Central memory CD4-positive, alpha-beta T cell (primary cell): ENCODE results near the gene CLDN2.
"Not testable (repeated sequence)": the region's sequence is repeated elsewhere in the genome, so short reads cannot be mapped to it uniquely, and the experiment has no call there.

Experiments used
- DNase-seq: peaks from one replicate; pipeline ENCODE4 v3.0.0; 2022
- total RNA-seq, 3 experiments: gene quantifications; one replicate each; lab custom pipeline; 2026; lab: John Stamatoyannopoulos, UW

The CLDN2 gene
- 0 reads per million in 3 experiments for total RNA-seq

- no peak for DNase-seq
Observed at GRCh38 chrX:106919932-106920452, at the start of gene CLDN2. Gene CLDN2, plus strand, starts transcription at chrX:106920402. Its CDS starts 7,827 bp downstream, at chrX:106928229.

GRCh38 chrX:106872796-106873195, 47.4 kb upstream of the CLDN2 start:
- DNase-seq = not testable (repeated sequence)

DNA sequence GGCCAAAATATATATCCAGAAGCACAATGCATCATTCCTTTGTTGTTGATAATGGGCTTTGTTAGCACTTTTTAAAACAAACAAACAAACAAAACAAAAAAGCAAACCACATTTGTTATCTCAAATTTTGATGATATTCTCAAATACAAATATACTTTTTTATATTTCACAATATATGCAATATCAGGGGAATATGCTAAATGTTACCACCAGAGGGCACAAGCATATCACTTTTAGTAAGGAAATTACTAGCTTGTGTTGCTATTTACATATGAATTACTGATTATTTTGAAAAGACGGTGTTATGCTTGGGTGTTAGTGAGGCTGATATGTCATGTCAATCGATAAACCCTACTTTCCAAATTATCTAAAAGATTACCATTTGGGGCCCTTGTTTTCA, 46.1 kb upstream of the CLDN2 start:
- peak; percentile 17 for DNase-seq

- no peak for DNase-seq
Observed at GRCh38 chrX:106875151-106875550, 45.1 kb upstream of the CLDN2 start.

- DNase-seq = no peak
Observed at GRCh38 chrX:106889468-106889867, 30.7 kb upstream of the CLDN2 start.

DNA sequence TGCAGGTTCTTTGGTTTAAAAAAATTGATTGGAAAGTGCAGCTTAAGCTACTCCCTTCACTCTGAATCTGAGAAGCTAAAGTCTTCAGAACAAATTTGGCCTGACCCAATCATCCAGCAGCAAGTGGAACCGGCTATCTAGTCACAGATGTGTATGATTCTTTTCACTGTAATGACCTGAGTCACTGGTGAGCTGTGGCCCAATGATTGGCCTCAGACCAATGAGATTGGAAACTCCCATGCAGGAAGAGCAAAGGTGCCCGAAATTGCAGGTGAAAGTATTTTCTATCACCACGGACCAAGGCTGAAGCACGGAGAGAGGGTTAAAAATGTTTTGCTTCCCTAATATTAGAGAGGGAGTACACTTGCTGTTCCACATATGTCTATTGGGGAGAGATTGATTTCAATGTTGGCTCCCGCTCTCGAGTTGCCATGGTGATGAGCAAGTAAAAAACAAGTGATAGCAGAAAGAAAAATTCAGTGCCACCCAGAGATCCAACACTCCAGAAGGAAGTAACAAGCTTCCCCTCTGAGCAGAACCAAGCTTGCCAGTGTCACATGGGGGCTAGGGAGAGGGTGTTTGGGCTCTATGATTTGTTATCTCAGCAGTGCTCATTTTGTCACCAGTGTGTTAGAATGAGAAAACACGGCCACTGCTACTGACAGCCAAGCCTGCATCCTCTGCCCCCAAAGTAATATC, 28.3 kb upstream of the CLDN2 start:
- DNase-seq = no peak

- DNase-seq = peak; percentile 44
Observed at GRCh38 chrX:106894392-106894909, 25.8 kb upstream of the CLDN2 start.

DNA sequence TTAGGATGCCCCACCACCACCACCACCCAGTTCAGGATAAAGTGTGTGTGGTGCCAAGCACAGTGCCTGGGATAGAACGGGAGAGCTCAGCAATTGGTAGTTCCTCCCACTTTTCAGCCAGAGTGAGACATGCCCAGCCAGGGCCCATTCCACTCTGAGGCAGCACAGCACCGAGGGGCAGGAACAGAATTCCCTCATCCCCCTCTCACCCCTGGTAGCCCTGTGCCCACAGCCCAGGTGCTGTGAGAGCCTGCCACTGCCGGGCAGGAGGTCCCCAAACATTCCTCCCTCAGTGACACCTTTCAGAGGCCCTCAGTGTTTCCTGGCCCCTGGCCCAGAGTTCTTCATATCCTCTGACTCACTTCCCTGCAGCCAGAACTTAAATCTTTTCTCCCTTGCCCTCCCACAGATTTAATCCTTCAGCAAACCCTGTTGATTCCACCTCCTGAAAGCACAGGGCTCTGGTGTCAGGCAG, 25.2 kb upstream of the CLDN2 start:
- DNase-seq = no peak

DNA sequence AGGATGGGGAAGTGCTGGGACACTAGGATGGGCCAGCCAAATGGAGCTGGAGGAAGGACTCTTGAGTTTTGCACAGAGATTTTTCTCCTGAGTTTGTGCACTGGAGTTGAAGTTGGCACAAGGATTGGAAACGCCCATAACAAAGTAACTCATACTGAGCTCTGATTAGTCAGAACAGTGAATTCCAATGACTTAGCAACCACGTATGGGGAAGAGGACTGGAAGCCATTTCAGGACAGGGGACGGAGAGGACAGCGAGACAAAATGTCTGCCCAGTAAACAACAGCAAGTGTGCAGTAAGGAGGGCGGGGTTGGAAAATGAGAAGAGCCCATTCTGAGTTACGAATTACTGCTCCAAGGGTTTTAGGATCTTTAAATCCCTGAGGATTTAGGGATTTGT, 22.9 kb upstream of the CLDN2 start:
- DNase-seq = no peak

- DNase-seq = peak; percentile 29
Observed at GRCh38 chrX:106898462-106898861, 21.7 kb upstream of the CLDN2 start.

DNA sequence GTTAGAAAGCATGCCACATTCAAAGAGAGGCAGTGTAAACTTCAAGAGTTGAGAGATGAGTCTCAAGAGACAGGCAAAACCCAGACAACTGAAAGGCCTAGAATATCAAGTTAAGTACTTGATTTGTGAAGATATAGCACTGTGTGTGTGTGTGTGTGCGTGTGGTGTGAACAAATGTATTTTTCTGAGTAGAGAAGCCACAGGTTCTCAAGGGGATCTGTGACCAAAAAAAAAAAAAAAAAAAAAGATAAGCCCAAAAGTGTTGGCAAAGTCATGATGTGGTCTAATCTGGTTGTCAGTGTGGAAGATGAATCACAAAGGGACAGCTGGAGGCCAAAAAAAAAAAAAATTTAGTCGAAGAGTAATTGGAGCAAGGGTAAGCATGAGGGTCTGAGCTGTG, 20.9 kb upstream of the CLDN2 start:
- no peak for DNase-seq

- DNase-seq = no peak
Observed at GRCh38 chrX:106899841-106900240, 20.4 kb upstream of the CLDN2 start.

DNA sequence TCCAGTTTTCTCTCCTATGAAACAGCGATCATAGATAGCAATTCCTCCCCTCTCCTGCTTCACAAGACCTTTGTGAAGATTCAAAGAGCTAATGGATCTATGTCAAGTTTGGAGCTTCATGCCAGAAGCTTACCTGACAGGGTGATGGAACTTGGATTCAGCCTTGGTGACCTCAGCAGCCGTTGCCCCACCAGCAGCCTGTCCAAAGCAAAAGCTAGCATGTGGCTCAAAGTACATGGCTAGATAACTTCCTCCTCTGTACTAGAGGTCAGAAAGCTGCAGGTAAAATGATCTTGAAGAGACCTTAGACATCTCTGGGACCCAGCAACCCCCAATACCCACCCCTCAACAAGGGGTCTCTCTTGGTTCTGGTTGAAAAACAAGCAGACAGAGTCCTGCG, 18.9 kb upstream of the CLDN2 start:
- DNase-seq = no peak

DNA sequence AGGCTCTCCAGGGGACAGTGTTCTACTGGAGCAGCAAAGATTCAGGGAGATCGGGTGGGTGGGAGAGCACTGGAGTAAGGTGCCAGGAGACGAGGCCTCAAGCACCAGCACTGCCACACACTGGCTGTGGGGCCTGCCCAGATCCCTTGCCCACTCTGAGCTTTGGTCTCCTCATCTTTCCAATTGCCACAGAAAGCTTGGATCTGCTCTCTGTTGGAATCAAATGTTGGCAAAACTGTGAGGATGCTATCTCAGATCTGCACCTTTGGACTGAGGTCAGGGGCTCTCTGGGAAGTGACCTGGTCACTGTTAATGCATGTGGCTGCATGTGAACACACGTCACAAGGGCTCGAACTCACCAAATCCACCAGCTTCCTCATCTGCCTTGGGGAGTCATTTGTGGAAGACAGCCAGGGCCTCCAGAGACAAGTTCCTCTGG, 18.4 kb upstream of the CLDN2 start:
- DNase-seq = no peak

- no peak for DNase-seq
Observed at GRCh38 chrX:106902684-106903083, 17.5 kb upstream of the CLDN2 start.

DNA sequence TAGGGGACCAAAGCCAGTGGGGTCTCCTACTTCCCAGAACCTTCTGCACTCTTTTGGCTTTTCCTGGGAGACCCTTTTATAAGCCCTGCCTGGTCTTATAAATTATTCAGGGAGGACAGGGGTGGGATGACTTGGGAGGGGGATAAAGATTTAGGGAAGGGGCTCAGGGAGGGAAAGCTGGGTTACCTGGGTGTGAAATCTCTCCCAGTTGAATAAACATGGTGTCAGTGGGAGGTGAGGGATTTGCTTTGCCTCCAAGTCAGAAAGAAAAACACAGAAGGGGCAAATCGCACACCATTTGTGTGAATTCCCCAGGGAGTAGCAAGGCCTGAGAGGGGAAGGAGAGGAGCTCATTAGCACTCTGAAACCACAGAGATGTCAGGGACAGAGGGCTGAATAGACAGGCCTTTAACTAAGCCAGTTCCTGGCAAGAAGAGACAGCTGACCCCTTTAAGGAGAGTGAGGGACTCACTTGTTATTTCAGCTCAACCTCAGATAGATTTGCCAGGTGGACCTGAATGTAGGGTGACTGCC, 16.8 kb upstream of the CLDN2 start, which contains the start of gene RIPPLY1:
TSS of gene RIPPLY1 (minus strand) at position 51 of the 534 bp plus-strand sequence. CDS start 54 bp downstream, outside the sequence.
- DNase-seq = no peak

GRCh38 chrX:106903856-106904528, 16.2 kb upstream of the CLDN2 start:
- no peak for DNase-seq

GRCh38 chrX:106905064-106905708, 15.0 kb upstream of the CLDN2 start:
- no peak for DNase-seq

DNA sequence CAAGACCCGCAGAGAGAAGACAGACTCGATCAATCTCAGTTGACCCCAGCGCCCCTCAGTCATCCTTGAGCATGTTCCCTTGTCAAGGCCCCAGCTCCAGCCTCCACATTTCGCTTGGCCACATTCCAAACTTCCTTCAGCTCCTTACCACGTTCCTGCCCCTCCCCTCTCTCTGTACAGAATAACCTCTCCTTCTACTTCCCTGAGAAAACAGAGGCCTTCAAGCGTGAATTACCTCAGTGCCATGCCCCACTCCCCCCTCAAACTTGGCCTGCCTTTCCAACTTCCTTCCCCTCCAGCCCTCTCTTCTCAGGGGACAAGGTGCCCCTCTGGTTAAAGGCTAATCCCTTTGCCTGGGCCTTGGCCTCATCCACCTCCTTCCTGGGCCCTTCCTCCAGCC, 13.8 kb upstream of the CLDN2 start:
- no peak for DNase-seq

GRCh38 chrX:106912864-106913263, 7.3 kb upstream of the CLDN2 start:
- no peak for DNase-seq

DNA sequence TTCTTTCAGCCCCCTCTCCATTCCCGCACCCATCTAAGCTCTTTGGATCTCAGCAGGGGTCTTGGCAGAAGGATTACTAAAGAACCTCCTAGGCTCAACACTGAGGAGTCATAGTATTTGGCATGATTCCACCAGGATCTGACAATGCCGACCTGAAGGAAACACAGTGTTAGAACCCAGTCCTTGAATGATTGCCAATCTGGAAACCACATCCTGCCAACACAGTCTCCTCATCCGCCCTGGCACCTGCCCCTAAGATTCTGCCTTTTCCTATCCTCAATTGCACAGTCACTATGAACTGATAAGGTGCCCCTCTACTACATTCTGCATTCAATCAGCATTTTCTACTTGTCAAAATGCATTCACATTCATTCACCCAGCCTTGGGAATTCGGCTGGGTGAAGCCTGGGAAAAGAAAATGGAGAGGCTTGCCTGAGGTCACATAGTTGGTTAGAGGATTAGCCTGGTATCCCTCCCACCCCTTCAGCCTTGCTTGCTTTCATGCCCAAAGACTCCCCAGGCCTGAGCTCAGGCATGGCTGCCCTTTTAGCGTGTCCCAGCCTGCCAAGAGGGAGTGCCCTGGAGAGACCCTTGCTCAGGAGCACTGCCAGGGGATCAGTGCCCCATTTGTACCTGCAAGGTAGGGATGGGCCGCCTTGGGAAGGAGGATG, 2.2 kb upstream of the CLDN2 start:
- peak; percentile 51 for DNase-seq

DNA sequence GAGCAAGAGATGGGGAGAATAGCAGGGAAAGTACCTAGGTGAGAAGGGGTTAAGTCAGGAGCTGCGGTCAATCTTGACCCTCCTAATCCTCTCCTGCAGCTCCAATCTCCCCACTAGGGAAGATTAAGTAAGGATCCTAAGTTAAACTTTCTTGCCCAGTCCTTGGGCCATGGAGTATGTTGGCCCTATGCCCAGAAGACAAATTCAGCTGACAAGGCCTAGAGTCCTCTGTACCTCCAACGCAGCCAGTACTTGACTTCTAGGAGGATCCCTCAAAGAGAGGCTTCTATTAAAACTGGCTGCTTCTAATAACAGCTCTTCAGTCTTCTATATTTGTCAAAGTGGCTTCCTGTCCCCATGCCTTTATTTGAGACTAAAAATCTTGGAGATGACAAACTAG, 1.4 kb downstream of the CLDN2 start:
- no peak for DNase-seq
